NCI-H82 treated with DMSO at 0.1 percent for 48 hours (cell line): ENCODE data around the gene SRA1.

Experiments used
- DNase-seq: peaks from one replicate; lab custom pipeline; 2025; ENCODE audit not compliant: unreplicated experiment; lab: John Stamatoyannopoulos, UW

SRA1 gene

DNA sequence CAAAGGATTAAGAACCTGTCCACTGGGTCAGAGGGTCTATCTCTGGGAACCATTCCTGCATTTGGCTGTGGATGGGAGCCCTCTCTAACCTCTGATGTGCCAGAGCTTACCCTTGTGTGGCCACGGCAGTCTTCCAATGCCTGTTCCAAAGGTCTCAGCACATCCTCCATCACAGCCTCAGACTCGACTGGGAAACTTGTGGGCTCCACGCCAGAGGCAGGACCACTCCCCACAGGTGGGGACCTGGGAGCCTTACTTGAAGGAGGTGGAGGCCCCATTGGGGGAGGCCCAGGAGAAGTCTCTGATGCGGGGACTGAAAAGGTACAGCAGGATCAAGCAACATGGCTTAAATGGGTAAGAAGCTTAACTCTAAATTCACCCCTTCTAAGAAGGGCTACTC lies 5.4 kb downstream of the SRA1 start:
- DNase-seq = no peak

DNA sequence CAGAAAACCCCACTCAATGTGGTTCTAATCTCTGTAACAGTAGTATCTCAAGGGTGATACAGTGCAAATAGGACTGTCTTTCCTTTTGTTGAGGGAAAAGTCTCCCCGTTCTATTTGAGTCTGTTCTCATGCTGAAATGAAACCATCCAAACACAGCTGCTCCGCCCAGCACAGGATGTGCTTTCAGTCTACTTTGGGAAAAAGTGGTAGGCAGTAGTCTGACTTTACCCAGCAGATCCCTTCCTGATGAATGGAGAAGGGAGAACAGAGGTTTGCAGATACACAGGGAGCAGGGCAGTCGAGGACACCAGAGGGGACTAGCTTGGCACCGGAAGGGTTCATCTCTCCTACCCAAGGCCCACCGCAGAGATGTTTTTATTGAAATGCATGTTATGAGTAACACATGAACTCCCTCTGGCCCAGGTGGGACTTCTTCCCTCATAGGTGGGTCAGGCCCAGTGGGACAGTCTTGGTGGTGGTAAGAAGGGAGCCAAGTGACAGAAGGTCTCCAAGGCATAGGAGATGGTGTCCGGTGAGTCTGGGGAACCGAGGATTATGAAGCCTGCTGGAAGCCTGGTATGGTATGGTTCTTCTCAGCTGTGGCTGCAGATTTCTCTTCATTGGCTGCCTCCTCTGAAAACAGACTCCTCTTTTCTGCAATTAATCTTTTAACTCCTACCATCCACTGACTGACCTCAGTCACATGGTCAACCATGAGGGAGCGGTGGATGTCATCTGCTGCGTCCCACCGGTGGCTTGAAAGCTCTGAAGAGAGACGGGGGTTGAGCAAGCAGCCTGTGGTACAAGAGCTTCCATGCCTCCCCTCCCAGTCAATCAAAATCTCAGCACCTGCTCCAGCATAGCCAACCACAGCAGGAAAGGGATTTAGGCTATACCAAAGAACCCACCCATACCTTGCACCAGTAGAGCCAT lies 6.9 kb downstream of the SRA1 start:
- DNase-seq = no peak

DNA sequence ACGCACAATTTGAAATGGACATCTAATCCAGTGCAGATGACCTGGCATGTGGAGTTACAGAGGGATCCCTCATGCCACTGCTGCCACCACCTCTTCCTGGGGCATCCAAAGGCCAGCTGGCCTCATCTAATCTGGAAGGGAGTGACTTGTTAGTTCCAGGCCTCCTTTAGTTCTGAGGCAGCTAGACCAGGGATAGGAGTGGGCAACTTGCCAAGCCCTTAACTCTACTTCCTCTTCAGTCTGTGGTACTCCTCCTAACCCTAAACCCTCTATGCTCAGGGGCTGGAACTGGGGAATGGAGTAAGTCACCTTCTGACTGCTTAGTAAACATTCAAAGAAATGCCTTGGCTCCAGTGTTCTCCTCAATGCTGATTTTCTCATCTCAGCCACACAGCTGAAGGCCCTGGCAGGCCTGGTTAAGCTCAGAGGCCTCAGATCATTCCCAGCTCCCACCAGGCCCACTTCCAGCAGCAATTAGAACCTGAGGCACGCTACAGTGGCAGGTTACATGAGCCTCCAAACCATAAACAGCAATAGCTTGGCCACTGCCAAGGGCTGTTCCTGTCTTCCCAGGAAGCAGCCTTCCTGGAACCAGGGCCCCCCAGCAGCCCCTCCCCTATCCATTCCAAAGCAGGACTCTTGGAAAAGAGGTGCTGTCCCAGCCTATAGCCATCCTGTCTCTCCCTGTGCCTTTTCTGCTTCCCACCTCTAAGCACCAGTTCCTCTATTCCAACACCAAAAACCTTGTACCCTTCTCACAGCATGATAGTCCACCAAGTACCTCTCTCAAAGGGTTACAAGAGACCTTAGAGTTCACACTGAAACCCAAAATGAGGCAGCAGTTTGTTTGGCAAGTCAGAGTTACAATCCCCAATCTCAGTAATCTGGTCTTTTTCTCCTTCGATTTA lies 7.8 kb downstream of the SRA1 start:
- no peak for DNase-seq

DNA sequence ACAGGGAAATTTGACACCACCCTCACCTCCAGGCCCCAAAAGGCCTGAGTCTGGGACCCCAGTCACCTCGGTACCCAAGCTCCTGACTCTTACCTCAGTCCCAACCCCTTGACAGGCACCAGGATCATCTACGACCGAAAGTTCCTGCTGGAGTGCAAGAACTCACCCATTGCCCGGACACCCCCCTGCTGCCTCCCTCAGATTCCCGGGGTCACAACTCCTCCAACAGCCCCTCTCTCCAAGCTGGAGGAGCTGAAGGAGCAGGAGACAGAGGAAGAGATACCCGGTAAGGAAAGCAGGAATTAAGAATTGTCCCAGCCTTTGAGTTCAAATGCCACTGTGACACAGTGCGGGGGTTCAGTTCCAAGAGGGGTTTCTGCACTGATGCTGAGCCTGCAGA lies 8.5 kb downstream of the SRA1 start:
- DNase-seq = no peak

DNA sequence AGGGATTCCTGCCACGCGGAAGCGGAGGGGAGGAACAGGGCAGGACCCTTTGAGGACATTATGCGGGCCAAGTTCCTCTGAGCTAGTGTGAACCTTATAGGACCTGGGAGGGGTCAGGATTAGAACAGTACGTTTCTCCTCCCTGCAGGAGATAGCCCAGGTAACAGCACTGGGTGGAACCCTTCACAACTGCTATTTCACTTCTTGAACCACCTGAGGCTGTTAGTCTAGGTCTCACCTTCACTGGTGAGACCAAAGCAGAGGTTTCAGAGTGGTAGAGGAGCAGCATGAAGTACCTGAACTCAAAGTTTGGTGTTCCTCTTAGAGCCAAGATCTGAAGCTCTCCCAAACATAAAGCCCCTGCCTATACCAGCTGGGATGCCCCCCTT lies 9.0 kb downstream of the SRA1 start:
- DNase-seq = no peak

DNA sequence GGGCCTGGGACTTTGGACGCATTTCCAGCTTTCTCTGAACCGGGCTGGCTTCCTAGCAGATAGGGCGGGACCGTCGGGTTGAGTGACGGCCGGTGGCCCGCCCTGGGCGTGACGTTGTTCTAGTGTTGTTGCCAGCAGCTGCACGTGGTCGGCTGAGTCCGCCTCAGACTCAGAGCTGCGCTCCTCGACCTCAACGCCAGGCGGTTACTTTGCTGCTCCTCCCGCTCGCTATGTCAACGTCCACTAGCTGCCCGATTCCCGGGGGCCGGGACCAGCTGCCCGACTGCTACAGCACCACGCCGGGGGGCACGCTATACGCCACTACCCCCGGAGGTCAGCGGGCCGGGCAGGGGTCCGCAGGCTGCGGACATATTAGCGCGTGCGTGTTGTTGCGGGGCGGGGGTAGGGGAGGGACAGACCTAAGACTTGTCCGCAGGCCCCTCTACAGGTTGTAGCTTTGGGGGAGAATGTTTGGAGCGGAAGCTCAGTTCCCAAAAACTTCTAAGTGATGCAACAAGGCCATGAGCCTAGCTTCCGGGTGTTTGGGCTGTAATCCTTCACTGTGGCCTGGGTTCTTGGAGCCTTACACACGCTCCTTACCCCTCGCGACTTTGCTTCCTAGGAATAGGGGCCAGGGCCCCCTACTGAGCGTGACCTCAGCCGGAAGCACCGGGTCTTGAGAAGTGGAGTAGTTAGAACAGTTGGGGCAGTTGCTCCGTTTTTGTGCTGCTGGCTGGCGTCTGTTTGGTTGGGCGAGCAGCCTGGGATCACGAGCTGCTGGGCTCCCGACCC lies 9.6 kb downstream of the SRA1 start, which contains the start of gene EIF4EBP3:
Gene EIF4EBP3 (plus strand): TSS at position 155 of the 792 bp plus-strand sequence. CDS start 76 bp downstream, at position 231.
- peak; percentile 57 for DNase-seq

DNA sequence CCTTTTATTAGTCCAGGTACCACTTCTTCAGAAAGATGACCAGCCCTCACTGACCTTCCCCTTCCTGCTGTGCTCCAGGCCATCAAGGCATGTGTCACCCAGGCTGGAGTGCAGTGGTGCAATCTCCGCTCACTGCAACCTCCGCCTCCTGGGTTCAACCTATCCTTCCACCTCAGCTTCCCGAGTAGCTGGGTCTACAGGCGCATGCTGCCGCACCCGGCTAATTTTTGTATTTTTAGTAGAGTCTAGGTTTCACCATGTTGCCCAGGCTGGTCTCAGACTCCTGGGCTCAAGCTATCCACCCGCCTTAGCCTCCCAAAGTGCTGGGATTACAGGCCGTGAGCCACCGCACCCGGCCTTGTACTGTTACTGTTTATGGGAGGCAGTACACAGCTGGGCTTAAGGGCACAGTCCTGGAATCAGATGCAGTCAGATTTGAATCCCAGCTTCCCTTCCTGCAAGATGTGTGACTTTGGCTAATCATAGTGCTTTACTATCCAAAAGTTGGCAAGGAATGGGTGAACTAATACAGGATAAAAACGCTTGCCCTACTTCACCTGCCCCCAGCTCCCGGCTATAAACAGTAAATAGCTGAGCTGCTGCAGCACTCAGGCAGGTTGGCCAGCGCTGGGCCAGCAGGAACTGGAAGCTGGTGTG lies 10.3 kb downstream of the SRA1 start:
- no peak for DNase-seq

DNA sequence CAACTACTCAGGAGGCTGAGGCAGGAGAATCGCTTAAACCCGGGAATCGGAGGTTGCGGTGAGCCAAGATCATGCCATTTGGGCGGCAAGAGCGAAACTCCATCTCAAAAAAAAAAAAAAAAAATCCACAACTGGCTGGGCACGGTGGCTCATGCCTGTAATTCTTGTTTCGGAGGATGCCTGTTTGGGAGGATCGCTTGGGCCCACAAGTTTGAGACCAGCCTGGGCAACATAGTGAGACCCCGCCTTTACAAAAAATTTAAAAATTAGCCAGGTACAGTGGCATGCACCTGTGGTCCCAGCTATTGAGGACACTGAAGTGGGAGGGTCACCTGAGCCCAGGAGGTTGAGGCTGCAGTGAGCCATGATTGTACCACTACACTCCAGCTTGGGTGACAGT lies 11.7 kb downstream of the SRA1 start:
- no peak for DNase-seq

DNA sequence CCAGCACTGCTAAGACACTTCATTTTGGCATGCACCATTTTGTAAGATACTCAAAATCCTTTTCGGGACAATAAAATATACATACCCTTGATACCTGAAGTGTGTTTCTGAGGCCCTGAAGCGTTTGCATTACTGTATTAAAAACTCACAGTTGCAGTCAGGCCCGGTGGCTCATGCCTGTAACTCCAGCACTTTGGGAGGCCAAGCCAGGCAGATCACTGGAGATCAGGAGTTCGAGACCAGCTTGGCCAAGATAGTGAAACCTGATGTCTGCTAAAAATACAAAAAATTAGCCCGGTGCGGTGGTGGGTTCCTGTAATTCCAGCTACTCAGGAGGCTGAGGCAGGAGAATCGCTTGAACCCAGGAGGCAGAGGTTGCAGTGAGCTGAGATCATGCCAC lies 12.3 kb downstream of the SRA1 start:
- DNase-seq = no peak

DNA sequence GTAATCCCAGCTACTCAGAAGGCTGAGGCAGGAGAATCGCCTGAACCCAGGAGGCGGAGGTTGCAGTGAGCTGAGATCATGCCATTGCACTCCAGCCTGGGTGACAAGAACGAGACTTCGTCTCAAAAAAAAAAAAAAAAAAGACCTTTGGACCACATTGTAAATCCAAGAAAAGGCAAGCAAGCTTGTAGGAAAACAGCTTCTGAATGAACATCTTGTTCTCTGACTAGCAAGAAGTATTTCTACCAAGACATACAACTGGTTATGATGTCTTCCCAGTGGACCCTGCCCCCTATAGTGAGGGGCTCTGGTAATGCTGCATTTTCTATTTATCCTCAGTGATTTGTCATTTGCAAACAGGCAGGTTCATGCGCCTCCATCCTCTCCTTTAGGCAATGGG lies 14.3 kb downstream of the SRA1 start:
- DNase-seq = no peak

DNA sequence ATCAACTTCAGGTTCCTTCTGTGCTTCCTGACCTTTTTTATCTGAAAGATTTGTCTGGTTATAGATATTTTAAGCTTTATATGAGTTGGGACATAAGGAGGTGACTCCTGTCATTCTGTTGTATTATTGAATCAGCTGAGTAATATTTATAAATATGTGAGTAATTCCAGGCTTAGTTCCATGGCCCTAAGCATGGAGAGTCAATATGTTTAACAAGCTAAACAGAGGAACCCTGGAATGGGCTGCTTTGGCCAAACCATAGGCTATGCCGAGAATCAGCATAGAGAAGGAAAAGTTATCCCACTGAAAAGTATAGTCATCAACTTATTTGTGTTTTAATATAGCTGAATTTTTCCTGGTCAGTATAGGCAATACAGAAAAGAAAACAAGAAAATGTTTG lies 17.0 kb downstream of the SRA1 start:
- no peak for DNase-seq

DNA sequence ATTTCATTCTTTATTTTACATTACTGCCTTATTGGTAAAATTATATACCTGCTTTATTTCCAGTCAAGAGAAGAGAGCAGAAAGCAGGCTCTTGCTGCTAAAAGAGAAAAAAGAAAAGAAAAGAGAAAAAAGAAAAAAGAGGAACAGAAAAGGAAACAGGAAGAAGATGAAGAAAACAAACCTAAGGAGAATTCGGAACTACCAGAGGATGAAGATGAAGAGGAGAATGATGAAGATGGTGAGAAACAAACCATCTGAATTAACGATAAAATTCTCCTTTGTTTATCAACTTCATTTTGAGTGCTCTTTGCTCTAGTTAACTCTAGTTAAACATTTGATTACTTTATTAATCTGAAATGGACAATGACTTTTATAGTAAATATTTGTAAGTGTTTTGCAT lies 33.3 kb downstream of the SRA1 start:
- no peak for DNase-seq

DNA sequence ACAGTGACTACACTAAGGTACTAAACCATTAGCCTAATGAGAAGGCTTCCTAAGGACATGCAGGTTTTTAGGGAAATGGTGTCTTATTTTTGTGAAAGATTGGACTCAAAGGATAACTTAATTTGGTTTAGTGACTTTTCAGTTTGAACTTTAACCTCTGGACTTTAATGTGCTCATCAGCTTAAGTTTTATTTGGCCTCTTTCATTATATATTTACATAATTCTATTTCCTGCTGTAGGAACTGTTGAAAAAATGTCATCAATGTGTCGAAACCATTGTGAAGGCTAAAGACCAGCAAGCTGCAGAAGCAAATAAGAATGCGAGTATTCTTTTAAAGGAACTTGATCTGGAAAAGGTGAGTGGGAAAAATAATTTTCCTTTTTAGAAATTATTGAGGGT lies 44.1 kb downstream of the SRA1 start:
- DNase-seq = no peak

DNA sequence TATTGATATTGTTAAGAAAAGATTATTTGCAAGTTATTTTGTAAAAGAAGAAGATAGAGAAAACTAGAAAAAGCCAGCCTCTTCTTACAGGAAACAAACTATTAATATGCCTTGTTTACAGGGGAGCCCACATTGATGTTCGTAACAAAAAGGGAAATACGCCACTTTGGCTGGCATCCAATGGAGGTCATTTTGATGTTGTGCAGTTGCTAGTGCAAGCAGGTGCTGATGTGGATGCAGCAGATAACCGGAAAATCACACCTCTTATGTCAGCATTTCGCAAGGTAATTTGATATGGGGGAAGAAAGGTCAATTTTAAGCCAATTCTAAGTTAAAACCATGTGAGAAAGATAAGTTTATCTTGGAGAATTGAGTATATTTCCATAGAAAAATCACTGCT lies 47.4 kb downstream of the SRA1 start:
- no peak for DNase-seq

DNA sequence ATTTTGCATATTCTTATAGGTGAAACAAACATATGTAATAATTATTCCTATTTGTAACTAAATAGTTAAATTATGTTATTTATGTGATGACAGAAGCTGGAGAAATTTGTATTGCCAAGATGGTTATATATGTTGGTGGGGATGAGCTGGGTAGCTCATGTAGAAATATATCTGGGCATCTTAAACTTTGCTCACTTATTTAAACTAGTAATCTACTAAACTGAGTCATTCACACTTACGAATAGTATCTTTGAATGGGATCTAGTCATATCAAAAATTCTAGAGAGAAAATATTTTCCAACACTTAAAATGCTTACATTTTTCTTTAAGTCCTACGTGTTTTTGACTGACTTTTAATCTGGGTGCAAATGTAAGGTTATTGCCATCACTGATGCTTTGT lies 54.4 kb downstream of the SRA1 start:
- DNase-seq = no peak
